ENCODE measurements around the gene UCHL1. TPM values are rescaled to one million over a fixed set of nuclear protein-coding genes. Genes with fewer than 3 reads are reported as not detected.
"Not testable (repeated sequence)": the region's sequence is repeated elsewhere in the genome, so short reads cannot be mapped to it uniquely, and the experiment has no call there.

The UCHL1 gene
- total RNA-seq, 1 donor from 2014 or later = 556 TPM

GRCh38 chr4:41290479-41290878 lies 33.8 kb downstream of the UCHL1 start:
- DNase-seq (ENCODE audit: low read depth) = no peak

- DNase-seq (ENCODE audit: low read depth) = no peak
Measured at GRCh38 chr4:41294445-41295062, 37.8 kb downstream of the UCHL1 start.

- no peak for DNase-seq (ENCODE audit: low read depth)
Measured at GRCh38 chr4:41296995-41297394, 40.3 kb downstream of the UCHL1 start.

GRCh38 chr4:41297832-41298231 lies 41.1 kb downstream of the UCHL1 start:
- peak; percentile 47 for DNase-seq (ENCODE audit: low read depth)

GRCh38 chr4:41299486-41299885 lies 42.8 kb downstream of the UCHL1 start:
- peak; percentile 73 for DNase-seq (ENCODE audit: low read depth)

- DNase-seq (ENCODE audit: low read depth) = no peak
Measured at GRCh38 chr4:41301137-41301536, 44.4 kb downstream of the UCHL1 start.

GRCh38 chr4:41303372-41304118 lies 46.8 kb downstream of the UCHL1 start:
- no peak for DNase-seq (ENCODE audit: low read depth)

GRCh38 chr4:41304221-41304620 lies 47.5 kb downstream of the UCHL1 start:
- peak; percentile 74 for DNase-seq (ENCODE audit: low read depth)

- no peak for DNase-seq (ENCODE audit: low read depth)
Measured at GRCh38 chr4:41305476-41305875, 48.7 kb downstream of the UCHL1 start.

GRCh38 chr4:41307638-41308037 lies 50.9 kb downstream of the UCHL1 start:
- no peak for DNase-seq (ENCODE audit: low read depth)

GRCh38 chr4:41308398-41308797 lies 51.7 kb downstream of the UCHL1 start:
- no peak for DNase-seq (ENCODE audit: low read depth)

- DNase-seq (ENCODE audit: low read depth) = not testable (repeated sequence)
Measured at GRCh38 chr4:41315426-41315825, 58.7 kb downstream of the UCHL1 start.

- no peak for DNase-seq (ENCODE audit: low read depth)
Measured at GRCh38 chr4:41315862-41316261, 59.1 kb downstream of the UCHL1 start.

Other genes with a start within 250 kb of the UCHL1 start
- gene APBB2, start 42.4 kb upstream of the UCHL1 start, total RNA-seq = 49.5 and 144 TPM in 2 replicates